K562 (cell line): ENCODE data around the gene ZNF213. TPM values are rescaled to one million over a fixed set of nuclear protein-coding genes. Genes with fewer than 3 reads are reported as not detected.

Source experiments
- E4F1 ChIP-seq: fragments of 250-450 bp; sonication (Bioruptor Pico); IDR thresholded peaks from 2 replicates; pipeline ENCODE4 v1.5.0; 2021; ENCODE audit warnings: mild to moderate bottlenecking, borderline replicate concordance
- GATA2 ChIP-seq: sonication (generic); formaldehyde crosslinking; IDR thresholded peaks from 2 replicates; pipeline ENCODE4 v1.4.0; 2020; ENCODE audit warnings: mild to moderate bottlenecking, missing genetic modification reagents
- GTF2E2 ChIP-seq: fragments of 200-800 bp; sonication (Bioruptor generic); IDR thresholded peaks from 2 replicates; pipeline ENCODE4 v1.6.1; 2016; ENCODE audit warnings: missing genetic modification characterization, missing compliant biosample characterization
- HMGXB4 ChIP-seq: sonication (generic); formaldehyde crosslinking; IDR thresholded peaks from 2 replicates; pipeline ENCODE4 v1.8.1; 2023; ENCODE audit warnings: mild to moderate bottlenecking, missing genetic modification reagents
- MECOM ChIP-seq: fragments of 250-450 bp; sonication (Bioruptor Pico); IDR thresholded peaks from 2 replicates; pipeline ENCODE4 v1.8.0; 2022; ENCODE audit warnings: inconsistent platforms
- NR1H2 ChIP-seq: sonication (generic); formaldehyde crosslinking; IDR thresholded peaks from 2 replicates; pipeline ENCODE4 v1.4.0; 2020; ENCODE audit warnings: mild to moderate bottlenecking, missing genetic modification reagents
- NR2C2 ChIP-seq, 2 experiments: fragments of 200-800 bp in 1 of 2; sonication (Bioruptor generic) in 1 of 2; sonication (generic) in 1 of 2; formaldehyde crosslinking in 1 of 2; IDR thresholded peaks; 2 replicates each; pipeline versions ENCODE4 v1.6.1 to v1.8.0; 2016 to 2022; ENCODE audit warnings: mild to moderate bottlenecking in 1 of 2, missing compliant biosample characterization in 1 of 2, missing genetic modification characterization in 1 of 2, missing genetic modification reagents in 1 of 2
- PML ChIP-seq: IDR thresholded peaks from 2 replicates; pipeline ENCODE4 v1.6.1; 2012; ENCODE audit warnings: low read length, inconsistent platforms
- PRDM10 ChIP-seq: fragments of 450-650 bp; IDR thresholded peaks from 2 replicates; pipeline ENCODE4 v1.6.1; 2018; ENCODE audit not compliant: partially characterized antibody
- RCOR1 ChIP-seq, 2 experiments: IDR thresholded peaks; 2 replicates each; pipeline ENCODE4 v1.6.1; 2012; ENCODE audit warnings: low read depth in 2 of 2, low read length in 2 of 2, borderline replicate concordance in 1 of 2, improper control_type of control experiment in 1 of 2
- SLC30A9 ChIP-seq: fragments of 250-450 bp; sonication (Bioruptor Pico); IDR thresholded peaks from 2 replicates; pipeline ENCODE4 v1.8.0; 2022; ENCODE audit warnings: mild to moderate bottlenecking, moderate library complexity
- SMAD1 ChIP-seq: fragments of 150-350 bp; IDR thresholded peaks from 2 replicates; pipeline ENCODE4 v1.6.1; 2014; ENCODE audit warnings: low read length, low read depth; ENCODE audit not compliant: partially characterized antibody
- SPI1 ChIP-seq: IDR thresholded peaks from 2 replicates; pipeline ENCODE4 v1.6.1; 2011; ENCODE audit warnings: low read depth, low read length, control low read depth, borderline replicate concordance
- ZFPM2 ChIP-seq: fragments of 250-450 bp; sonication (Bioruptor Pico); IDR thresholded peaks from 2 replicates; pipeline ENCODE4 v1.5.1; 2022; ENCODE audit warnings: mild to moderate bottlenecking
- ZNF347 ChIP-seq: fragments of 450-650 bp; formaldehyde crosslinking; IDR thresholded peaks from 2 replicates; pipeline ENCODE4 v1.4.0; 2020; ENCODE audit warnings: low read depth, mild to moderate bottlenecking, moderate library complexity
- ZNF449 ChIP-seq: fragments of 250-450 bp; sonication (Bioruptor Pico); IDR thresholded peaks from 2 replicates; pipeline ENCODE4 v1.8.0; 2022; ENCODE audit warnings: moderate library complexity, mild to moderate bottlenecking, inconsistent platforms
- ZNF778 ChIP-seq: fragments of 450-650 bp; formaldehyde crosslinking; IDR thresholded peaks from 2 replicates; pipeline ENCODE4 v1.4.0; 2020; ENCODE audit warnings: mild to moderate bottlenecking, moderate library complexity
- ZSCAN29 ChIP-seq: fragments of 450-650 bp; IDR thresholded peaks from 2 replicates; pipeline ENCODE4 v1.6.1; 2017
- polyA plus RNA-seq, 8 experiments: library from polyadenylated mRNA; depleted of rRNA in 4 of 8; stranded (reverse) in 5 of 8; unstranded in 3 of 8; fragments of >200 nt; fragmentation: Nextera tagmentation in 2 of 8; fragmentation: Illumina TruSeq in 1 of 8; extraction: Ambion mirVana in 2 of 8; extraction: Trizol in 1 of 8; gene quantifications; 2 replicates each; pipeline versions ENCODE4 v1.2.1 to v1.2.3, GENCODE V29; 2011 to 2014; ENCODE audit warnings: inconsistent platforms in 1 of 8, missing spikeins in 1 of 8
- total RNA-seq, 7 experiments: library from RNA; depleted of rRNA in 6 of 7; stranded (reverse); fragments of >200 nt in 6 of 7; fragmentation: Illumina TruSeq in 2 of 7; extraction: Trizol in 2 of 7; gene quantifications; 2 replicates each; pipeline versions ENCODE4 v1.2.1 to v1.2.3, GENCODE V29; 2011 to 2021; ENCODE audit warnings: low replicate concordance in 1 of 7

The ZNF213 gene
- total and polyA plus RNA-seq, 9 of the 15 experiments (the other 6 are each of a cell fraction or from before 2014, with no cell fraction given): 0.49 to 10.0 (median 1.8) TPM

- no peak for TF ChIP-seq GATA2 (CRISPR knock-in tag)
- no peak for TF ChIP-seq GTF2E2 (tag)
- TF ChIP-seq PML: no peak
- TF ChIP-seq MECOM: no peak
- TF ChIP-seq HMGXB4 (CRISPR knock-in tag): no peak
- no peak for TF ChIP-seq ZNF449 (CRISPR knock-in tag)
- no peak for TF ChIP-seq NR2C2 (CRISPR knock-in tag; IDR thresholded peaks at IDR 0.05)
- TF ChIP-seq NR2C2 (tag; IDR thresholded peaks at IDR 0.05): no peak
- no peak for TF ChIP-seq PRDM10
- TF ChIP-seq ZNF347 (CRISPR knock-in tag): no peak
- no peak for TF ChIP-seq ZFPM2
- no peak for TF ChIP-seq NR1H2 (CRISPR knock-in tag)
- no peak for TF ChIP-seq E4F1 (CRISPR knock-in tag)
- no peak for TF ChIP-seq RCOR1 (IDR thresholded peaks at IDR 0.05; ENCODE audit: borderline replicate concordance in 1 of 2, low read depth in 2 of 2, low read length in 2 of 2)
- no peak for TF ChIP-seq ZNF778 (CRISPR knock-in tag)
- TF ChIP-seq SPI1: no peak
- no peak for TF ChIP-seq SMAD1
- TF ChIP-seq SLC30A9: no peak
- TF ChIP-seq ZSCAN29: peak; percentile 9; the same call in 1 of the 2 replicates
Observed at GRCh38 chr16:3171855-3172593, 37.2 kb downstream of the ZNF213 start (continued).
